Measurements from ENCODE around the gene CYB561.

- TF ChIP-seq POLR2A (conservative IDR thresholded peaks at IDR 0.05) (no peak), UBTF (IDR thresholded peaks at IDR 0.05; ENCODE audit: borderline replicate concordance in 1 of 2, low read depth in 2 of 2, low read length in 2 of 2) (no peak), HDAC6 (IDR thresholded peaks at IDR 0.05; ENCODE audit: low read depth, low read length) (no peak), CREM (IDR thresholded peaks at IDR 0.05; ENCODE audit: low read depth) (no peak), NUFIP1 (IDR thresholded peaks at IDR 0.05; ENCODE audit: partially characterized antibody) (no peak), COPS2 (conservative IDR thresholded peaks at IDR 0.05) (no peak), TEAD4 (IDR thresholded peaks at IDR 0.05; ENCODE audit: low read length) (no peak), TEAD4 (CRISPR knock-in tag; IDR thresholded peaks at IDR 0.05; ENCODE audit: borderline replicate concordance) (no peak), NFRKB (IDR thresholded peaks at IDR 0.05; ENCODE audit: low read depth) (no peak), ZNF311 (CRISPR knock-in tag; IDR thresholded peaks at IDR 0.05) (no peak)
Measured at GRCh38 chr17:63443053-63443452, 3.1 kb downstream of the CYB561 start.
